IMR-90 (cell line): Measurements from ENCODE around the gene GABPB2. TPM values are rescaled to one million over a fixed set of nuclear protein-coding genes. Genes with fewer than 3 reads are reported as not detected.
A peak's percentile ranks its signal among the peaks of the same experiment; 100 is the strongest.

ENCODE experiments used
- ATAC-seq: fragments of 200-7000 bp; cut with Tn5 transposase; 2 replicates; pipeline ENCODE4 v1.9.1; 2020; ENCODE audit warnings: low read depth, mild to moderate bottlenecking, moderate library complexity
- BruUV-seq: library from RNA; stranded (reverse); fragments of 400-500 nt; replicated peaks from 2 replicates; lab custom pipeline; 2021; lab: Mats Ljungman, UMichigan
- CTCF ChIA-PET: fragments of 300-600 bp; formaldehyde crosslinking; extraction: SDS; loops from one replicate; lab custom pipeline; 2021; ENCODE audit warnings: antibody characterized with exemption; lab: Yijun Ruan, JAX
- POLR2A ChIA-PET: fragments of 300-600 bp; sonication (Branson Sonifier 250); formaldehyde crosslinking; loops from one replicate; lab custom pipeline; 2022; ENCODE audit warnings: antibody characterized with exemption; ENCODE audit not compliant: unreplicated experiment; lab: Charles Lee
- DNase-seq: peaks from one replicate; pipeline ENCODE4 v3.0.0; 2013
- H2AFZ ChIP-seq: replicated peaks from 2 replicates; pipeline ENCODE3; 2013; ENCODE audit warnings: low read length, mild to moderate bottlenecking; ENCODE audit not compliant: poor library complexity
- H2AK5ac ChIP-seq: 2 replicates; pipeline ENCODE4 v1.6.1; 2013; ENCODE audit warnings: low read depth, low read length, inconsistent platforms
- H2AK9ac ChIP-seq: replicated peaks from 2 replicates; pipeline ENCODE3; 2013; ENCODE audit warnings: mild to moderate bottlenecking, low read depth, low read length, moderate library complexity; ENCODE audit not compliant: poor library complexity
- H2BK120ac ChIP-seq: 2 replicates; pipeline ENCODE4 v1.6.1; 2013; ENCODE audit warnings: low read depth, low read length, inconsistent platforms
- H2BK15ac ChIP-seq: 3 replicates; pipeline ENCODE4 v1.6.1; 2013; ENCODE audit warnings: low read depth, low read length, inconsistent platforms
- H2BK20ac ChIP-seq: 2 replicates; pipeline ENCODE4 v1.6.1; 2013; ENCODE audit warnings: low read depth, mild to moderate bottlenecking, inconsistent platforms, low read length, moderate library complexity
- H2BK5ac ChIP-seq: 2 replicates; pipeline ENCODE4 v1.6.1; 2013; ENCODE audit warnings: mild to moderate bottlenecking, low read depth, low read length, inconsistent platforms; ENCODE audit not compliant: poor library complexity, severe bottlenecking
- H3K14ac ChIP-seq: replicated peaks from 2 replicates; pipeline ENCODE4 v1.6.1; 2013; ENCODE audit warnings: low read depth, low read length, inconsistent platforms
- H3K18ac ChIP-seq: 2 replicates; pipeline ENCODE4 v1.6.1; 2013; ENCODE audit warnings: low read depth, low read length, control low read depth
- H3K23ac ChIP-seq: 2 replicates; pipeline ENCODE4 v1.6.1; 2013; ENCODE audit warnings: low read depth, low read length, inconsistent platforms
- H3K27ac ChIP-seq: 2 replicates; pipeline ENCODE4 v1.5.1; 2013; ENCODE audit warnings: mild to moderate bottlenecking, control low read depth, low read length; ENCODE audit not compliant: insufficient read depth
- H3K27me3 ChIP-seq: 2 replicates; pipeline ENCODE4 v1.6.1; 2013; ENCODE audit warnings: low read length; ENCODE audit not compliant: control insufficient read depth, insufficient read depth
- H3K36me3 ChIP-seq: 2 replicates; pipeline ENCODE4 v1.6.1; 2013; ENCODE audit warnings: low read length, mixed read lengths; ENCODE audit not compliant: control insufficient read depth, insufficient read depth
- H3K4ac ChIP-seq: 2 replicates; pipeline ENCODE4 v1.6.1; 2013; ENCODE audit warnings: low read depth, low read length, inconsistent platforms
- H3K4me1 ChIP-seq: 2 replicates; pipeline ENCODE4 v1.6.1; 2013; ENCODE audit warnings: low read length, mixed read lengths; ENCODE audit not compliant: control insufficient read depth, insufficient read depth
- H3K4me2 ChIP-seq: 2 replicates; pipeline ENCODE4 v1.6.1; 2013; ENCODE audit warnings: low read depth, mild to moderate bottlenecking, control low read depth, low read length, moderate library complexity
- H3K4me3 ChIP-seq: 2 replicates; pipeline ENCODE4 v1.5.1; 2013; ENCODE audit warnings: low read depth, mild to moderate bottlenecking, control low read depth, low read length, moderate library complexity; ENCODE audit not compliant: insufficient read depth
- H3K56ac ChIP-seq: 2 replicates; pipeline ENCODE4 v1.6.1; 2013; ENCODE audit warnings: low read length, inconsistent platforms; ENCODE audit not compliant: insufficient read depth; ENCODE audit errors: extremely low read depth
- H3K79me1 ChIP-seq, 2 experiments: 2 replicates each; pipeline ENCODE4 v1.6.1; 2013; ENCODE audit warnings: low read length in 2 of 2, inconsistent platforms in 1 of 2, low read depth in 1 of 2
- H3K9ac ChIP-seq: 2 replicates; pipeline ENCODE4 v1.6.1; 2013; ENCODE audit warnings: low read depth, low read length, control low read depth
- H3K9me1 ChIP-seq: 2 replicates; pipeline ENCODE4 v1.6.1; 2013; ENCODE audit warnings: low read length, inconsistent platforms; ENCODE audit not compliant: insufficient read depth
- H3K9me3 ChIP-seq: 2 replicates; pipeline ENCODE4 v1.6.1; 2013; ENCODE audit warnings: low read length; ENCODE audit not compliant: control insufficient read depth, insufficient read depth
- H4K20me1 ChIP-seq: 2 replicates; pipeline ENCODE4 v1.6.1; 2013; ENCODE audit warnings: low read length, inconsistent platforms; ENCODE audit not compliant: insufficient read depth
- H4K5ac ChIP-seq: 2 replicates; pipeline ENCODE4 v1.6.1; 2013; ENCODE audit warnings: mild to moderate bottlenecking, low read depth, low read length, control low read depth
- H4K8ac ChIP-seq, 2 experiments: 2 replicates each; pipeline ENCODE4 v1.6.1; 2013; ENCODE audit warnings: low read depth in 2 of 2, low read length in 2 of 2, control low read depth in 1 of 2, inconsistent platforms in 1 of 2
- H4K91ac ChIP-seq: 2 replicates; pipeline ENCODE4 v1.6.1; 2013; ENCODE audit warnings: low read depth, low read length, inconsistent platforms; ENCODE audit not compliant: insufficient read depth
- CEBPB ChIP-seq: IDR thresholded peaks from 2 replicates; pipeline ENCODE4 v1.6.1; 2012; ENCODE audit warnings: low read depth, low read length, improper control_type of control experiment
- CHD1 ChIP-seq: IDR thresholded peaks from 2 replicates; pipeline ENCODE4 v1.6.1; 2012; ENCODE audit warnings: low read depth, low read length, improper control_type of control experiment
- NFE2L2 ChIP-seq: fragments of 150-350 bp; IDR thresholded peaks from 2 replicates; pipeline ENCODE4 v1.6.1; 2016; ENCODE audit warnings: low read depth, mild to moderate bottlenecking, low read length
- POLR2A ChIP-seq: IDR thresholded peaks from 2 replicates; pipeline ENCODE4 v1.6.1; 2012; ENCODE audit warnings: mild to moderate bottlenecking, low read depth, low read length
- WGBS, 2 experiments: methylation state at CpG; one replicate each; pipeline versions ENCODE4 v1.1.5 to v1.1.7; 2013; ENCODE audit warnings: missing lambda C conversion rate in 2 of 2; ENCODE audit not compliant: insufficient read length in 1 of 2; ENCODE audit errors: extremely low coverage in 2 of 2; 5-methylcytosine and 5-hydroxymethylcytosine counted together
- dilution Hi-C: fragments of 300-500 bp; cut with HindIII; formaldehyde crosslinking; loops from one replicate; pipeline ENCODE4 v1.14.3; 2018; ENCODE audit warnings: low sequenced_read_pairs; ENCODE audit not compliant: unreplicated experiment
- in situ Hi-C: fragments of 300-500 bp; cut with MboI; formaldehyde crosslinking; loops from 3 replicates; pipeline ENCODE4 v1.14.3; 2019; ENCODE audit warnings: low sequenced_read_pairs, inconsistent platforms, mixed read lengths
- intact Hi-C: fragments of 100-400 bp; cut with micrococcal nuclease; formaldehyde crosslinking; loops from 2 replicates; pipeline ENCODE4 v1.10.0; 2022
- polyA plus RNA-seq, 3 experiments: library from polyadenylated mRNA; depleted of rRNA; stranded (reverse); fragments of >200 nt; gene quantifications; 2 replicates each; pipeline ENCODE4 v1.2.3, GENCODE V29; 2012; ENCODE audit warnings: low replicate concordance in 1 of 3
- total RNA-seq: library from RNA; depleted of rRNA; stranded (reverse); fragments of >200 nt; gene quantifications from 2 replicates; pipeline ENCODE4 v1.2.3, GENCODE V29; 2012

The GABPB2 gene
- total and polyA plus RNA-seq, 2 of the 4 experiments (the other 2 are of a cell fraction): 7.5 to 12.9 TPM

DNA sequence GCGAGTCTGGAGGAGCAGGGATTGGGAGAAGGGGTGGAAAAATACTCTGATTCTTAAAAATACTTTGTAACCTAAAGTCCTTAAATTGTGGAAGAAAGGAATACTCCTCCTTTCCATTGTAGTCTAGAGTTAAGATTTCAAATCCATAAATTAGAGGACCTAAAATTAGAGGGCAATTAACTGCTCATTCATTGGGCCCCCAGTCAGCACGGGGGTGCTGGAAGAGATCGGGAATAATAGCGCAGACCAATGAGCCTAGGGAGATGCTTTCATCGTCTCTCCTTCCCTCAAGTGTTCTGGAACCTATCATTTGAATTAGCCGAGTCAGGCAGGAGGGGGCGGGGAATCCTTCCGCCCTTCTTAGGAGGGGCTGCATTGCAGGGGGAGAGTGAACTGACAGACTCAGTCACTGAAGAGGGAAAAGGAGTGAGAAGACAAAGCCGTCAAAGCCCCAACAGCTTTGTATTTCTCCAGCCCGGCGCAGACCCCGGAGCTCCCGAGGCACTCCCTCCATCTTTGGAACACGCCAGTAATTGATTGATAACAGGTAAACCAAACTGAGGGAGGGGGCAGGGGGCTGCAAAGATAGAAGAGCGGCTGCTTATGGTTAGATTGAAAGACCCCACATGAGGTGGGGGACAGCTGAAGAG, 10.4 kb upstream of the GABPB2 start, which contains the start of gene MLLT11 (continued):
- TF ChIP-seq NFE2L2 (peak; percentile 71), CEBPB (no peak)

DNA sequence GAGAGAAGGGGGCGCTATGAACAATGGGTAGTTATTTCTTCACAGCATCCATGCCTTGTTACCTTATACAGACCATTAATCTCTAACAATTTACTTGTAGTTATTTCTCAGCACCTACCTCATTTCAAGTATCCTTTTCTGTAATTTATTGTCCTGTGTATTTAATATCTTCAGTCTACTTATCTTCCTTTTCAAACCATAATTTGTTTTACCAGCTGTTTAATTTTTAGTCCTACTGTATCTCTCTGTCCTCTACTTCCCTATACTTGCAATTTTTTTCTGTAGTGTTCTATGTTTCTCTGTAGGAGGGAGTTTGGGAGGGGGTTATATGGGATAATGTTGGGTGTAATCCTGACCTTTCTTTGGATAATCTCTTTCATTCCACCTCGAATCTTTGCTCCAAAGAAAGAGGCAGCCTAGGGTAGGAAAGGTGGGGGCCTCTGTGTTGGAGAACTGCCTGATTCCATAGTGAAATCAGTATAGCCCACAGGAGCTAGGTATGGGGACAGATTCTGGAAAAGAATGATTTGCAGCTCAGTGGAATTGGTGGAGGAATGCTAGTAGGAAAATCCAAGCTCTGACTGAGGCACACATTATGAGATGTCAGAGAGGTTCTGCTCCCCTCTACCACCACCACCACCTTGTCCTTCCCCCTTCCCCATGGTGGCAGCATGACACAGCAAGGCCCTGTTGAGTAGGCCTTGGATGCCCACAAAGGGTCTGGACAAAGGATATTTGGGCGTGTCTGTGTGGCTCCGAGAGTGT, 9.7 kb upstream of the GABPB2 start:
- Histone ChIP-seq H2AFZ (peak overlapping the region; percentile 96), H3K23ac (peak overlapping the region; percentile 96), H4K20me1 (peaks cover 32% of the 10 kb centered on the region), H3K4me3 (peak overlapping the region; percentile 89), H3K4ac (peak overlapping the region; percentile 92), H2AK5ac (peak overlapping the region; percentile 92), H3K4me2 (peak overlapping the region; percentile 98), H2BK5ac (peak overlapping the region; percentile 90), H3K27me3 (no peaks in the 10 kb centered on the region), H4K5ac (peak overlapping the region; percentile 57), H2BK15ac (peak overlapping the region; percentile 91; the same call in 2 of the 3 replicates), H3K27ac (peak overlapping the region; percentile 63), H3K56ac (peak overlapping the region; percentile 86), H3K14ac (peak overlapping the region; percentile 95), H4K91ac (peak overlapping the region; percentile 90), H3K9me3 (no peaks in the 10 kb centered on the region), H3K79me1 (peaks cover 25 to 63% of the 10 kb centered on the region in 2 experiments), H3K9ac (peak overlapping the region; percentile 85), H3K36me3 (peaks cover 9% of the 10 kb centered on the region), H4K8ac (peak overlapping the region; percentile 46 to 94), H2BK120ac (peak overlapping the region; percentile 87), H2BK20ac (peak overlapping the region; percentile 36; the same call in 1 of the 2 replicates), H3K9me1 (peaks cover 17% of the 10 kb centered on the region), H3K4me1 (peaks cover 15% of the 10 kb centered on the region), H2AK9ac (peak overlapping the region; percentile 99), H3K18ac (peak overlapping the region; percentile 35)
- ATAC-seq (no peak), DNase-seq (peak; percentile 25)
- no TSS peak for BruUV-seq
- intact Hi-C loops: loop anchor here (5.0 kb wide), 1 partner anchor 54 kb away; the partner anchor contains the start of genes MINDY1 and PRUNE1
- in situ Hi-C loops: no loop called here
- CTCF ChIA-PET: no interaction called here
- dilution Hi-C loops: no loop called here
- TF ChIP-seq CHD1 (no peak), POLR2A (0 out of 2 replicates have a peak, but pooled peaks have one; percentile 22), NFE2L2 (peak; percentile 17; the same call in 1 of the 2 replicates)
- WGBS, 2 experiments: no CpG with 5 or more reads among the region's 4 CpGs
- POLR2A ChIA-PET: interaction anchor here (1.0 kb wide), 1 partner anchor 10 kb away, joined by 4 read pairs; no protein-coding TSS in a partner anchor
